Peyer's patch (tissue), 4 donors: ENCODE results near the gene PRDM5.

Experiments used
- POLR2A ChIP-seq, 2 donors: fragments of 450-650 bp; IDR thresholded peaks; one replicate each; pipeline ENCODE4 v1.5.1; 2017; ENCODE audit warnings: antibody characterized with exemption in 2 of 2, mild to moderate bottlenecking in 2 of 2, moderate library complexity in 2 of 2
- TF ChIP-seq, protein P1 (sequence below), 6 experiments: fragments of 450-650 bp in 4 of 6; fragments of 200-600 bp in 2 of 6; sonication (generic) in 1 of 6; IDR thresholded peaks; one replicate each; pipeline ENCODE4 v1.5.1; 2017 to 2019; ENCODE audit warnings: antibody characterized with exemption in 6 of 6, mild to moderate bottlenecking in 3 of 6, moderate library complexity in 1 of 6

DNA sequence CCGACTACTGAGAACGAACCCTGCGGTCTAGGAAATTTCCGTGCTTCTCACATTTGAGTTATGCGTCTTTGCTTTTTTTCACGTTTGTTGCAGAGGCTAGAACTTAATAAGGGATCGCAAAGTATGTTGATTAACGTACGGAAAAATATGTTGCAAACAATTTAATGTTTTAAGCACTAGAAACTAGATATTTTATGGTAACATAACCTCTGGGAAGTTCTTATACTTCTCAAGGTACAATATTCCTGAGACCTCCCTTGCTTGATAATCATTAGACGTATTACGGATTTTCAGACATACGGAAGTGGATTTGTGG lies 639 bp upstream of the PRDM5 start:
- no peak for TF ChIP-seq POLR2A (IDR thresholded peaks at IDR 0.05)
- TF ChIP-seq, protein P1, sequence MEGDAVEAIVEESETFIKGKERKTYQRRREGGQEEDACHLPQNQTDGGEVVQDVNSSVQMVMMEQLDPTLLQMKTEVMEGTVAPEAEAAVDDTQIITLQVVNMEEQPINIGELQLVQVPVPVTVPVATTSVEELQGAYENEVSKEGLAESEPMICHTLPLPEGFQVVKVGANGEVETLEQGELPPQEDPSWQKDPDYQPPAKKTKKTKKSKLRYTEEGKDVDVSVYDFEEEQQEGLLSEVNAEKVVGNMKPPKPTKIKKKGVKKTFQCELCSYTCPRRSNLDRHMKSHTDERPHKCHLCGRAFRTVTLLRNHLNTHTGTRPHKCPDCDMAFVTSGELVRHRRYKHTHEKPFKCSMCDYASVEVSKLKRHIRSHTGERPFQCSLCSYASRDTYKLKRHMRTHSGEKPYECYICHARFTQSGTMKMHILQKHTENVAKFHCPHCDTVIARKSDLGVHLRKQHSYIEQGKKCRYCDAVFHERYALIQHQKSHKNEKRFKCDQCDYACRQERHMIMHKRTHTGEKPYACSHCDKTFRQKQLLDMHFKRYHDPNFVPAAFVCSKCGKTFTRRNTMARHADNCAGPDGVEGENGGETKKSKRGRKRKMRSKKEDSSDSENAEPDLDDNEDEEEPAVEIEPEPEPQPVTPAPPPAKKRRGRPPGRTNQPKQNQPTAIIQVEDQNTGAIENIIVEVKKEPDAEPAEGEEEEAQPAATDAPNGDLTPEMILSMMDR (IDR thresholded peaks at IDR 0.05) = no peak
